OCI-LY7 (cell line): Measurements from ENCODE around the gene ADARB2. TPM values are rescaled to one million over a fixed set of nuclear protein-coding genes. Genes with fewer than 3 reads are reported as not detected.

Source experiments
- BruUV-seq: library from RNA; stranded (reverse); fragments of 400-500 nt; replicated peaks from 2 replicates; lab custom pipeline; 2021; lab: Mats Ljungman, UMichigan
- CTCF ChIA-PET: fragments of 300-600 bp; sonication (Branson Sonifier 250); formaldehyde crosslinking; loops from one replicate; lab custom pipeline; 2022; ENCODE audit warnings: antibody characterized with exemption; ENCODE audit not compliant: unreplicated experiment; lab: Charles Lee
- POLR2A ChIA-PET: fragments of 300-600 bp; sonication (Branson Sonifier 250); formaldehyde crosslinking; loops from one replicate; lab custom pipeline; 2022; ENCODE audit warnings: antibody characterized with exemption; lab: Charles Lee
- DNase-seq: peaks from one replicate; pipeline ENCODE4 v3.0.0-alpha.2; 2015; ENCODE audit warnings: low spot score
- H2AFZ ChIP-seq: fragments of 200-600 bp; sonication (generic), shearing (Covaris generic); 2 replicates; pipeline ENCODE4 v1.6.1; 2014; ENCODE audit warnings: mild to moderate bottlenecking, antibody characterized with exemption, low read length, moderate library complexity
- H3K27ac ChIP-seq: fragments of 200-600 bp; sonication (generic); 2 replicates; pipeline ENCODE4 v1.5.1; 2014; ENCODE audit warnings: mixed run types, low read depth, mild to moderate bottlenecking, moderate library complexity, low read length, inconsistent platforms; ENCODE audit not compliant: poor library complexity, severe bottlenecking
- H3K36me3 ChIP-seq: fragments of 200-600 bp; sonication (generic); 2 replicates; pipeline ENCODE4 v1.6.1; 2014; ENCODE audit warnings: mild to moderate bottlenecking, antibody characterized with exemption, low read length, moderate library complexity, mixed read lengths; ENCODE audit not compliant: insufficient read depth
- H3K4me1 ChIP-seq: fragments of 200-600 bp; sonication (generic); 2 replicates; pipeline ENCODE4 v1.5.1; 2014; ENCODE audit warnings: mild to moderate bottlenecking, low read length; ENCODE audit not compliant: insufficient read depth, poor library complexity, severe bottlenecking
- H3K4me2 ChIP-seq: fragments of 200-600 bp; sonication (generic); 2 replicates; pipeline ENCODE4 v1.6.1; 2014; ENCODE audit warnings: mild to moderate bottlenecking, low read length
- H3K4me3 ChIP-seq: fragments of 200-600 bp; sonication (generic); 2 replicates; pipeline ENCODE4 v1.5.1; 2014; ENCODE audit warnings: mild to moderate bottlenecking, low read depth, low read length; ENCODE audit not compliant: poor library complexity, severe bottlenecking
- H3K79me2 ChIP-seq: fragments of 200-600 bp; sonication (generic); 2 replicates; pipeline ENCODE4 v1.6.1; 2016; ENCODE audit warnings: low read depth, mild to moderate bottlenecking, low read length, moderate library complexity, mixed read lengths; ENCODE audit not compliant: insufficient read depth
- H3K9me2 ChIP-seq: fragments of 200-600 bp; sonication (generic); 2 replicates; pipeline ENCODE4 v1.6.1; 2016; ENCODE audit warnings: mild to moderate bottlenecking, low read length, mixed read lengths; ENCODE audit not compliant: insufficient read depth
- H3K9me3 ChIP-seq: fragments of 200-600 bp; sonication (generic); 2 replicates; pipeline ENCODE4 v1.6.1; 2014; ENCODE audit warnings: mild to moderate bottlenecking, mixed run types, low read length, mixed read lengths
- H4K20me1 ChIP-seq: fragments of 200-600 bp; sonication (generic); 2 replicates; pipeline ENCODE4 v1.6.1; 2014; ENCODE audit warnings: mild to moderate bottlenecking, antibody characterized with exemption, low read length, moderate library complexity, mixed read lengths; ENCODE audit not compliant: insufficient read depth
- EZH2phosphoT487 ChIP-seq: fragments of 200-600 bp; sonication (generic); IDR thresholded peaks from 2 replicates; pipeline ENCODE4 v1.6.1; 2018; ENCODE audit warnings: low read depth, borderline replicate concordance, mild to moderate bottlenecking, mixed run types, antibody characterized with exemption, low read length, moderate library complexity, mixed read lengths
- intact Hi-C: fragments of 100-400 bp; cut with micrococcal nuclease; formaldehyde crosslinking; loops from one replicate; pipeline ENCODE4 v1.10.0; 2022; ENCODE audit not compliant: unreplicated experiment
- total RNA-seq, 2 experiments: library from RNA; depleted of rRNA in 1 of 2; stranded (reverse); fragments of >200 nt in 1 of 2; shearing (Covaris generic) in 1 of 2; gene quantifications; 2 replicates each; pipeline ENCODE4 v1.2.3, GENCODE V29; 2014 to 2022
- TF ChIP-seq, protein P1 (sequence below): fragments of 200-600 bp; sonication (generic); conservative IDR thresholded peaks from 2 replicates; pipeline ENCODE4 v1.5.1; 2014; ENCODE audit warnings: mild to moderate bottlenecking, antibody characterized with exemption, low read length, moderate library complexity, mixed read lengths

ADARB2 gene
- total RNA-seq, 2 experiments from 2014 or later: 0.03 TPM; not detected in 1

DNA sequence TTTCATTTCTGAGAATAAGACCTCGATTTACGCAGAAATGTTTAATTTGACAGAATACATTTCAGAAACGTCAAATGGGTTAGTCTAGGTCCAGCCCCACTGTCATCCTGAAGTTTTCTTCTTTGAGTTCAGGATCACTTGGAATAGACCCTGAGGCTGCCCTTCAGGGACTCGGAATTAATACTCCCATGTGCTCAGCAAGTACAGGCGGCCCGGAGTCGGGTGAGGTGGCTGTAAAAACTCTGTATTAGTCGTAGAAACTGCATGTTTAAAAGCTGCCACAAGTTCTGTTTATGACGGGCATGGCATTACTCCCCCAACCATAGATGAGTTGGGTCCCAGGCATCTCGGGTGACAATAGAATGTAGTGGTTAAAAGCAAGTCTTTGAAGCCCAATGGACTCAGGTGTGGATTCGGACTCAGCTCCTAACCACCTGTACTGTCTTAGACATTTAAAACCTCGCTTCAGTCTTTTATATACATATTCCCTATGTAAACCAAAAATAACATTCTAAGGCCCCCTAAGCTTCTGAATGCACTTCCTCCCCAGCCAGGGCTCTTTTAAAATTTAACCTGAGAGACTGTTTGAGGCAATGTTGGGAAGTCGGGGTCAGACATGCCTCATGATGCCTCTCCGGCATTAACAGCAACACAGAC is 216.3 kb downstream of the ADARB2 start:
- peaks cover 5% of the 10 kb centered on the region for H3K4me1 ChIP-seq
- H3K9me2 ChIP-seq: no peaks in the 10 kb centered on the region
- no peaks in the 10 kb centered on the region for H3K36me3 ChIP-seq
- intact Hi-C loops: no loop called here
- H3K9me3 ChIP-seq: no peaks in the 10 kb centered on the region
- no peaks in the 10 kb centered on the region for H3K79me2 ChIP-seq
- no peak overlapping the region for H2AFZ ChIP-seq
- H3K4me2 ChIP-seq: no peak overlapping the region
- BruUV-seq: no TSS peak
- CTCF ChIA-PET: no interaction called here
- no peak overlapping the region for H3K4me3 ChIP-seq
- H3K27ac ChIP-seq: no peak overlapping the region
- no peak for TF ChIP-seq EZH2phosphoT487
- TF ChIP-seq, protein P1, sequence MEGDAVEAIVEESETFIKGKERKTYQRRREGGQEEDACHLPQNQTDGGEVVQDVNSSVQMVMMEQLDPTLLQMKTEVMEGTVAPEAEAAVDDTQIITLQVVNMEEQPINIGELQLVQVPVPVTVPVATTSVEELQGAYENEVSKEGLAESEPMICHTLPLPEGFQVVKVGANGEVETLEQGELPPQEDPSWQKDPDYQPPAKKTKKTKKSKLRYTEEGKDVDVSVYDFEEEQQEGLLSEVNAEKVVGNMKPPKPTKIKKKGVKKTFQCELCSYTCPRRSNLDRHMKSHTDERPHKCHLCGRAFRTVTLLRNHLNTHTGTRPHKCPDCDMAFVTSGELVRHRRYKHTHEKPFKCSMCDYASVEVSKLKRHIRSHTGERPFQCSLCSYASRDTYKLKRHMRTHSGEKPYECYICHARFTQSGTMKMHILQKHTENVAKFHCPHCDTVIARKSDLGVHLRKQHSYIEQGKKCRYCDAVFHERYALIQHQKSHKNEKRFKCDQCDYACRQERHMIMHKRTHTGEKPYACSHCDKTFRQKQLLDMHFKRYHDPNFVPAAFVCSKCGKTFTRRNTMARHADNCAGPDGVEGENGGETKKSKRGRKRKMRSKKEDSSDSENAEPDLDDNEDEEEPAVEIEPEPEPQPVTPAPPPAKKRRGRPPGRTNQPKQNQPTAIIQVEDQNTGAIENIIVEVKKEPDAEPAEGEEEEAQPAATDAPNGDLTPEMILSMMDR: no peak
- POLR2A ChIA-PET: no interaction called here
- H4K20me1 ChIP-seq: no peaks in the 10 kb centered on the region
- no peak for DNase-seq

DNA sequence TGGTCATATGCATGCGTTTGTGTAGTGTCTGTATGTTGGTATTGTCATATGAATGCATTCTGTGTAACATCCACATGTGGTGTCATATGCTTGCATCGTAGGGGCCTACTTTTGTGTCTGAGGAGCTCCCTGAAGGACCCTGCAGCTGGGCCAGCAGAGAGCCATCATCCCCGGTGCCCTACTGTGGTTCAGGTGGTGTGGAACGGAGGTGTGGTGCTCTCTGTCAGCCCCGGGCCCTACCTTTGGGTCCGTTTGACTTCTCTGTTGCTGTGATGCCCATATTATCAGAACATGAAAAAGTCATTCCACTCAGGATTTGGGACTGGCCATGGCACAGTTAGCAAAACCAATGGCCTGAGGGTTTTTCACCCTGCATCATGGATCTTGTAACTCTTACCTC is 217.9 kb downstream of the ADARB2 start:
- Histone ChIP-seq H4K20me1 (no peaks in the 10 kb centered on the region), H3K79me2 (no peaks in the 10 kb centered on the region), H2AFZ (no peak overlapping the region), H3K4me1 (peaks cover 5% of the 10 kb centered on the region), H3K9me3 (no peaks in the 10 kb centered on the region), H3K36me3 (no peaks in the 10 kb centered on the region), H3K4me2 (no peak overlapping the region), H3K4me3 (no peak overlapping the region), H3K9me2 (no peaks in the 10 kb centered on the region), H3K27ac (no peak overlapping the region)
- no peak for DNase-seq
- BruUV-seq: no TSS peak
- TF ChIP-seq, protein P1: no peak
- TF ChIP-seq EZH2phosphoT487: no peak
- intact Hi-C loops: loop anchor here (5.0 kb wide), 1 partner anchor 97 kb away; no protein-coding TSS in a partner anchor
- CTCF ChIA-PET: no interaction called here
- POLR2A ChIA-PET: no interaction called here

DNA sequence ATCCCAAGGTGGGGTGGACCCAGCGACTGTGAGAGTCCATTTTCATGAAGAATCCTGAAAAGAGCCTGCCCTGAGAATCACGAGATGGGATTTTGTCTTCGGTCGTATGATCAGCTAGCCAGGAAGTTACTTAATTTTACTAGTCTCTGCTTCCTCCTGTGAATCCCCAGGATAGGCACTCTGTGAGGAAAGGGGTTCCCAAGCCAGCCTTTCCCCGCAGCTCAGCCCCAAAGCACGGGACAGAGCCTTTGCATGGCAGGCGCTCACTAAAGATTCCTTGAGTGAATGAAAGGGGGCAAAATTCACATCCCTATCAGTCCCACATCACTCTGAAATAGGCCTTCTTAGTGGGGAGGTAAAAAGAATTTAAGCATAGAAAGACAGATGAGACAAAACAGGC is 219.6 kb downstream of the ADARB2 start:
- POLR2A ChIA-PET: no interaction called here

More for the DNA sequence above, 219.6 kb downstream of the ADARB2 start:
- DNase-seq: no peak
- Histone ChIP-seq H3K79me2 (no peaks in the 10 kb centered on the region), H3K9me2 (no peaks in the 10 kb centered on the region), H3K4me1 (peaks cover 5% of the 10 kb centered on the region), H3K9me3 (no peaks in the 10 kb centered on the region), H2AFZ (no peak overlapping the region), H4K20me1 (no peaks in the 10 kb centered on the region), H3K36me3 (no peaks in the 10 kb centered on the region), H3K4me3 (no peak overlapping the region), H3K4me2 (no peak overlapping the region), H3K27ac (no peak overlapping the region)
- no peak for TF ChIP-seq EZH2phosphoT487
- TF ChIP-seq, protein P1: no peak
- no TSS peak for BruUV-seq
- CTCF ChIA-PET: no interaction called here
- intact Hi-C loops: loop anchor here (5.0 kb wide), 1 partner anchor 95 kb away; no protein-coding TSS in a partner anchor
